GM03348 (cell line): ENCODE results near the gene SCN1B.
A peak's percentile ranks its signal among the peaks of the same experiment; 100 is the strongest.

ENCODE experiments used
- DNase-seq: peaks from one replicate; pipeline ENCODE4 v3.0.0; 2012; ENCODE audit warnings: low spot score

SCN1B gene

GRCh38 chr19:35074426-35075201 lies 44.3 kb downstream of the SCN1B start:
- no peak for DNase-seq

DNA sequence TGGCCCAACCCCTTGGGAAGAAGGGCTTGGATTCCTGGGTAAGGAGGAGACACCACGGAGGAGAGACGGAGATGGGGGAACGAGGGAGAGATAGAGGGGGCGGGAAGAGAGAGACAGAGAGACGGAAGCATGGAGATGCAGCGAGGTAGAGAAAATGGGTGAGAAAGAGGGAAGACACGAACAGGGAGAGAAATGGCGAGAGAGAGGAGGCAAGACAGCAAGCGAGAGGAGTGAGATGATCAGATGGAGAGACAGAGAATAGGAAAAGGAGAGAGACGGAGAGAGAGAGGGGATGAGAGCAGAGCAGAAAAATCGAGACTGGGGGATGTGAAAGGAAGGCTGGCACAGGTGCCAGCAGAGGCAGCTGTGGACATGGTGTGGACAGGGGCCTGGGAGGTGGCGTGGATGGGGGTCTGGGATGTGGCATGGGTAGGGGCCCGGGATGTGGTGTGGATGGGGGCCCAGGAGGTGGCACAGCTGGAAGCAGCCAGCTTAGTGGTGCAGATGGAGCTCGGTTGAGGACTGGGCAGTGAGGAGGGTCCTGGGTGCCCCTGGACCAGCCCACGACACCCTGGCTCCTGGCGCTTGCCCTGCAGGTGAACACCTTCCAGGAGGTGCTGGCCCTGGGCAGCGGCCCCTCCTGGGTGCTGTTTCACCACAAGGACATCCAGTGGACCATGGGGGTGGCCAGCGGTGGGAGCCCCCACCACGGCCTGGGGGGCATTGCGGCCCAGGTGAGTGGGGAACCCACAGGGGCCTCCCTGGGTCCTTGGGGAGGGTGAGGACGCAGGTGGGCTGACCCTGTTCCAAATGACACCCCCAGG lies 45.1 kb downstream of the SCN1B start:
- DNase-seq = no peak

DNA sequence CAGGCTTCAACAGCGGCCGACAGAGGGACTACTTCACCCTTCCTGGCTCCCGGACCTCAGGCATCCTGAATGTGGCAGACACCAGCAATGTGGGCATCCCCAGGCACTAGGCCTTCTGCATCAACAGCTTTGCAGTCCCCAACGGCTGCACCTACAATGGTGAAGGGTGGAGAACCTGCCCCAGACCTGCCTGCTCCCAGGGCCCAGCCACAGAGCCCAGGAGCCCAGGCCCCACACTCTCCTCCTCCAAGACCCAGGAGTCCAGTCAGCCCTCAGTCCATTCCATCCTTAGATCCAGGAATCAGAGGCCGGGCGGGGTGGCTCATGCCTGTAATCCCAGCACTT lies 45.7 kb downstream of the SCN1B start:
- DNase-seq = no peak

- DNase-seq = no peak
These were observed 46.4 kb downstream of the SCN1B start for GRCh38 chr19:35076657-35077056.

GRCh38 chr19:35077411-35078223 lies 47.3 kb downstream of the SCN1B start:
- no peak for DNase-seq

GRCh38 chr19:35079826-35080225 lies 49.6 kb downstream of the SCN1B start:
- DNase-seq = no peak

GRCh38 chr19:35080613-35081170 lies 50.4 kb downstream of the SCN1B start:
- no peak for DNase-seq

DNA sequence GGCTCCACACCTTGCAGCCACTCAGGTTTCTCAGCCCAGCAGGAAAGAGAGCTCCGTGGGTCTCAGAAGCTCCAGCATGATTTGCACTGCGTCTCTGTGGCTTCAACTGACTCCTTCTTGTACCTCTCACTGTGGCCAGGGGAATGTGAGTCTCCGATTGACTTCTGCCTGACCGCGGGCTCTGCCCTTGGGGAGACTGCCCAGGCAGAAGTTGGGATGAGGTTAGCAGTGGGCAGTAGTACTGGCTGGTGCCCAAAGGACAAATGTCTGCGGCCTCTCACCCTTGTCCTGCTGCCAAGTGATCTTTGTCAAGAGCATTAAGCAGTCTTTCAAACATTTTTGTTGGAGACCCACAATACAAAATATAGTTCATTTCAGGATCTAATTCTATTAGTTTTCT lies 50.9 kb downstream of the SCN1B start:
- DNase-seq = no peak

DNA sequence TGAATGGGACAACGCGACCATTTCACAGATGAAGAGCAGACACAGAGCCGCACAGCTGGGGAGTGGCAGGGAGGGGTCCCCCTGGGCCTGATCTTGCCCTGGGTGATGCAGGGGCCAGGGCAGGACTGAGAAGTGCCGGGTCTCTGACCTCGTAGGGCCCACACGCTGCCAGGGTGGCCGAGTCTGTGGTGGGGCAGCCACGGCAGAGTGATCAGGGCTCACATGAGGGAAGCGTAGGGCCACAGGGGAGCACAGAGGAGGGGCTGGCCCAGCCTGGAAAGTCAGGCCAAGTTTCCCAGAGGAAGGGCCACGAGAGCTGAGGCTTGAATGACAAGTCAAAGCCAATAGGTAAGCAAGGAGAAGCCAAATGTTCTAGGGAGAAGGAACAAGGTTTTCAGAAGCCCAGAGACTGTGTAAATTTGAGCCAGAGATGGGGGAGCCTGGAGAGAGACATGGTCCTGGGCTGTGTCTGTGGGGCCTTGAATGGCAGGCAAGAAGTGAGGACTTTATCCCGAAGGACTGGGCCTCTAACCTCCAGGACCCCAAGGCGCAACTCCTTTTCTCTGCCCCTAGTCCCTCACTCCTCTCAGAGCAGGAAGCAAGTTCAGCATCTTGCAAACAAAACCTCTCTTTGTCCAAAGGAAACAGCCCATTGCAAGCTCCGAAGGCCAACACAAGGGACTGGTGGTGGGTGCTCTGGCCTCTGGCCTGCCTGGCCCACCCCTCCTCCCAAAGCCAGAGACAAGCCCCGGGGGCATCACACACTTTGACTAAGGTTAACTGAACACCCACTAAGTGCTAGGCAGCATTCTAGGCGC lies 53.6 kb downstream of the SCN1B start:
- DNase-seq = no peak

- no peak for DNase-seq
These were observed 54.2 kb downstream of the SCN1B start for GRCh38 chr19:35084509-35084762.

DNA sequence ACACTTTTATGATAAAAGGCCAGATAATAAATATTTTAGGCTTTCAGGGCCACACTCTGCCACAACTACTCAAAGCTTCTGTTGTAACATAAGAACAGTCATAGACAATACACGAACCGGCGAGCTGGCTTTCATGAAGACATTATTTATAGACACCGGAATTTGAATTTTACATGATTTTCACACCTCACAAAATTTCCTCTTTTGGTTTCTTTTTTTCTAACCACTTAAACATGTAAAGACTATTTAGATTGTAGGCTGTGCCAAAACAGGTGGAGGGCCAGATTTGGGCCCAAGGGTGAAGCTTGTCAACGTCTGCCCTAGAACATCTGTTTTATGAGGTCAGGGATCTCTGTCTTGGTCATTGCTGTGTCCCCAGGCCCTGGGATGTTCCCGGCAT lies 55.7 kb downstream of the SCN1B start:
- DNase-seq = no peak

- DNase-seq = no peak
These were observed 56.2 kb downstream of the SCN1B start for GRCh38 chr19:35086455-35086854.

DNA sequence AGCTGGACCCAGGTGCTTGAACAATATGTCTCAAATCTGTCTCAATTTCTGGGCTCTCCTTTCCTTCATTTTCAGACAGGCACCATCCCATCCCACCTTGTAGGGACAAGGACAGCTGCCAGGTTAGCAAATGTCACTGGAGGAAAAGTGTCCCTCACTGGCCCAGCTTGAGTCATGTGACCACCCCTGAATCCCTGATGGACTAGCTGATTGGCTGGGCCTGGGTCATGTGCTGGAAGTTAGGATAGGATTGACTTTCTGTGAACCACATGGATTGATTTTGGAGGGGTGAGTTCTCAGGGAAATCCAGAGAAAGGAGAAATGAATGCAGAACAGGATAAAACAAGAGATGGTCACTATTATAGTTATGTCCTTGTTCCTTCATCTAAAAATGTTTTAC lies 57.1 kb downstream of the SCN1B start:
- no peak for DNase-seq

DNA sequence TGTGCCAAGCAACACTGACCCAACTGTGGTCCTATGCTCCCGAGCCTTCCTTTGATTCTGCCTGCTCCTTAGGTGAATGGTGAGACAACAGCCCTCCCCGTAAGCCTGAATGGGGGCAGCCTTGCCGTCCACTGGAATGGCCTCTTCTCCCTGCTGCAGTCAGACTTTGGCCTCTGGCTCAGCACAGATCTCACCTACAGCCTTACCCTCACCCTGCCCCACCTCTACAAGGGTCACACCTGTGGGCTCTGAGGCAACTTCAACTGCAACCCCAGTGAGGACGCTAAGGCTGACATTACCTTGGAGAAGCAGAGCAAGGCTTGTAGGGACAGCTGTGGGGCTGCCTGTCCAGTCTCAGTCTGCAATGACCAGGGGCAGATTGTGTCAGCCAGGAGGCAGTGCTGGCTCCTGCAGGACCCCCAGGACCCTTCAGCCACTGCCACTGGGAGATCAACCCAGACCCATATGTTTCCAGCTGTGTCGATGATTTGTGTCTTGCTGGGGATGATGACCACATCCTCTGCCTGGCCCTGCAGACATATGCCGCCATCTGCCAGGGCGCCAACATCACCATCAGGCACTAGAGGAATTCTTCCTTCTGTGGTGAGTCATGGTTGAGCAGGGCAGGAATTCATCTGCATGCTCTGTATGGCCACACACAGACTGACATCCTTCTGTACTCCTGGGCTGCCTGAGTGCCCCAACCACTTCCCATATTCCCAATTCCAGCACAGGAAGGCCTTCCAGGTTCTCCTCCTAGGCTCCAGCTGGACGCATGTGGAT lies 58.1 kb downstream of the SCN1B start:
- DNase-seq = peak; percentile 91

- no peak for DNase-seq
These were observed 59.3 kb downstream of the SCN1B start for GRCh38 chr19:35089554-35089953.
